NCI-H446 treated with DMSO at 0.1 percent for 48 hours (cell line): ENCODE measurements around the gene PRPF31.
A peak's percentile ranks its signal among the peaks of the same experiment; 100 is the strongest.

ENCODE experiments used
- DNase-seq: peaks from one replicate; lab custom pipeline; 2025; lab: John Stamatoyannopoulos, UW

PRPF31 gene

DNA sequence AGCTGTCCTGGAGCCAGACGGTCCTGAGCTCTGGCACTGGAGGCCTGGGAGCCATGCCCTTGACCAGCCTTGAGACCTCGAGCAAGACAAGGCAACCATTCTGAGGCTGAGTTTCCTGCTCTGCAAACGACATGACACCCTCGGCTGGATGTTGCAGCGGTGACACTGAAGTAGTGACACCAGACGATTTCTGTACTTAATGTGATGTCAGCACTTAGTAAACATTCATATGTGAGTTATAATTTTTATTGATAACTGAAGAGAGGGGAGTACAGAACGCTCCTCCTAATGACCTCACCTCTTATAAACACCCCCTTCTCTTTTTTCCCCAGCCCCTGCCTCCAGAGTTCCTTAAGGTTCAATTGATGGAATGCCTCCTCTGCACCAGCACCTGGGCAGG lies 7.1 kb upstream of the PRPF31 start:
- no peak for DNase-seq

DNA sequence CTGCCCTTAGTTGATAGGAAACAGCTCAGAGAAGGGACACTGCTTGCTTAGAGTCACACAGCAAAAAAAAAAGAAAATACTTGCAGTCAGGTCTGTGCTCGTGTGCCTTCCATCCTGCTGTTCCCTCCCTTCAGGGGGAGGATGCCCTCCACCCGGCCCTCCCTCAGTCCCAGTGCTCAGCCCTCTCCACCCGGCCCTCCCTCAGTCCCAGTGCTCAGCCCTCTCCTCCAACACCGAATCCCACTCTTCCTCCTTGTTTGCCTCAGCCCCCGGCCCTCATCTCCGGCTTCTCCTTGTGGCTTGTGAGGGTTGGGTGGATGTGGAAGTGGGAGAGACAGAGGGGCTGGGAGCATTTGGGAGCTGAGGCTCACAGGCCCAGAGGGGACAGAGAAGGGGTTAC lies 5.9 kb upstream of the PRPF31 start:
- DNase-seq, result no peak

DNA sequence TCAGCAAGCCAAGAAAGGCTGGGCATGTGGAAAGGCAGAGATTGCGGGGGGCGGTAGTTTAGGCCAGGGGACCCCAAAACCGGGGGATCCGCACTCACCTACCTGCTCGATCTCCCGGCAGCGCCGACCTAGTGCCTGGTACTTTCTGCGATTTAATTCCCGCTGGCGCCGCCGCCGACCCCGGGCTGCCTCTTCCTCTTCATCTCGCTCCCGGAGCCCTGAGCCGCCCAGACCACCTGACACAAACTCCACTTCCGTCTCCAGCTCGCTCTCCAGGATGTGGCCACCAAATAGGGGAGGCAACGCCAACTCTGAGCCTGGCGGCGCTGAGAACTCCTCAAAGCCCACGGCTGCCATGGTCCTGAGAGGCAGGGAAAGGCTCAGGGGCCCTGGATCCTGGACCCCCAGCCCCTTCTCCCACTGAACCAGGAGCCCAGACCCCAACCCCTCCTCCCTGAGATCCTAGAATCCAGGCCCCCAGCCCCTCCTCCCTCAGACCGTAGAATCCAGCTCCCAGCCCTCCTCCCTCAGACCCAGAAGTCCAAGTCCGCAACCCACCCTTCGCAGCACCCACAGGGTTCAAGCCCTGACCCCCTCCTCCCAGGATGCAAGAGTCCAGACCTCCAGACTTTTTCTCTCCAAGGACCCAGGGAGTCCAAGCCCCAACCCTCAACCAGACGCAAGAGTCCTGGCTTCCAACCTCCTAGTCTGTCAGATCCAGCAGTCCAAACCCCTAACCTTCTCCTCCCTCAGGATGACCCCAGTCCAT lies 1.0 kb upstream of the PRPF31 start:
- no peak for DNase-seq

DNA sequence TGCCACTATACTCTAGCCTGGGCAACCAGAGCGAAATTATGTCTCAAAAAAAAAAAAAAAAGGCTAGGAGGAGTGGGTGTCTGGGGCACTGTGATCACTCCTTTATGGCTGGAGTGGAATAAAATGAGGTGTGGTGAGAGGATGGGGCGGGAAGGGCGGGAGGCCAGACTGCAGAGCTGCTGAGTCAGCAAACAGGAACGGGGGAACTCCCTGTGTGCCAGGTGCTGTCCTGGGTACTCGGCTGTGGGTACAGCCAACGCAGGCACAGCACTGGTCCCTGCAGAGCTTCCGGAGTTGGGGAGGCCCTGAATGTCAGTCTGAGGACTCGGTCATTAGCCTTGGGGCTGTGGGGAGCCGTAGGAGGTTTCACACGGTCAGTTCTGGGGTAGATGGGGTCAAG lies 5.7 kb downstream of the PRPF31 start:
- DNase-seq, result no peak

DNA sequence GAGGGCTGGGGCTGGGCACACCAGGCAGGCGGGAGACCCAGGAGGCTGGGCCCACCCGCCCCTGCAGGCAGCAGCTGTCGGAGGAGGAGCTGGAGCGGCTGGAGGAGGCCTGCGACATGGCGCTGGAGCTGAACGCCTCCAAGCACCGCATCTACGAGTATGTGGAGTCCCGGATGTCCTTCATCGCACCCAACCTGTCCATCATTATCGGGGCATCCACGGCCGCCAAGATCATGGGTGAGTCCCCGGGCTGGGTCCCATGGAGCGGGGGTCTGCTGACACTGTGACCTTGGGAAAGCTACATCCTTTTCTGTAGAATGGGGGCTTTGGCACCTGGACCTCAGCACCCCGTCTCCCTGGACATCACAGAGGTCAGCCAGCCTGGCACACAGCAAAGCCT lies 8.1 kb downstream of the PRPF31 start:
- DNase-seq, result no peak

DNA sequence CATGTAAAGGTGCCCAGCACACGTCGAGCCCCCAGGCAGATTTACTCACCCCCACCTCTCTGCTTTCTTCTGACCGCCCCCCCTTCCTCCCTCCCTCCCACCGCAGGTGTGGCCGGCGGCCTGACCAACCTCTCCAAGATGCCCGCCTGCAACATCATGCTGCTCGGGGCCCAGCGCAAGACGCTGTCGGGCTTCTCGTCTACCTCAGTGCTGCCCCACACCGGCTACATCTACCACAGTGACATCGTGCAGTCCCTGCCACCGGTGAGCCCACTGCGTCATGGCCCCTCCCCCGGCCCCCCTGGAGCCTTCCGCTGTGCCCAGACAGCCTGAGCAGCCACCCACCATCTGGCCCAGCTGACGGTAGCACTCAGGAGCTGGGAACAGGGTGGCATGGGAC lies 8.8 kb downstream of the PRPF31 start:
- no peak for DNase-seq

DNA sequence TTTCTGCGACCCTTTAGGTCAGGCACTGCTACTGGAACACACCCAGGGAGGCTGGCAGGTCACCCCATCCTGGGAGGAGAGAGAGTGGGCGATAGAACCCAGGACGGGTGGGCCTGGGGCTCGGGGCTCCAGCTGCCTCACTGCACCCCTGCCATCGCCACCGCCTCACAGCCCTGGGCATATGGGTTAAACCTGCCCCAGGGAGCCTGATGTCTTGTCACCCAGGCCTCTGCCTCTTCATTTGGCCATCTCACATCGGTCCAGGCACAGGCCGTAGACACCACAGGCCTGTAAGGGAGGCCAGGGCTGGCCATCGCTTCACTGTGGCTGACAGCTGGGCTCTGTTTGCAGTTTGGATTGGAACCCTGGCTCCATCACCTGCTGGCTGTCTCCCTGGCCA lies 10.2 kb downstream of the PRPF31 start:
- DNase-seq, result no peak

DNA sequence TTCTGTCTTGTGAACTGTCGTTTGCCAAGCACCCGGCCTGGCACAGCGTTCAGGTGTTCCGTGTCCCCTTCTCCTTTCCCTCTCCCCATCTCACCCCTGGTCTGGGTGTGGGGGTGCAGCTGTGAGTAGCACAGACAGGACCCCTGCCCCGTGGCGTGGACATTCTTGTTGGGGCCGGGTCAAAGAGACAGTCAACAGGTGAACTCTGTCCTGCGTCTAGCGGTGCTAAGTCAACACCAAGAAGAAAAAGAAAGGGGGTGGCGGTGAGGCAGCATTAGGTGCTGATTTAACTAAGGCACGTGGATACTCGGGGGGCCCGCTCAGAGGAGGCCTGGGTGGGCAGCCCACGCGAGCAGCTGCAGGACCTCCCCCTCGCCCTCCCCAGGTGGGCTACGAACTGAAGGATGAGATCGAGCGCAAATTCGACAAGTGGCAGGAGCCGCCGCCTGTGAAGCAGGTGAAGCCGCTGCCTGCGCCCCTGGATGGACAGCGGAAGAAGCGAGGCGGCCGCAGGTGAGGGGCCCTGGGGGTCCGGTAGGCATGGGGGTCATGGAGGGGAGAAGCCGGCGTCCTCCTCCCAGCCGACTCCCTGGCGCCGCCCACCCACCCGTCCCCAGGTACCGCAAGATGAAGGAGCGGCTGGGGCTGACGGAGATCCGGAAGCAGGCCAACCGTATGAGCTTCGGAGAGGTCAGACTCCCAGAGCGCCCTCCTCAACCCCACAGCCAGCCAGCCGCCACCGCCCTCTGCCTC lies 12.3 kb downstream of the PRPF31 start:
- no peak for DNase-seq

DNA sequence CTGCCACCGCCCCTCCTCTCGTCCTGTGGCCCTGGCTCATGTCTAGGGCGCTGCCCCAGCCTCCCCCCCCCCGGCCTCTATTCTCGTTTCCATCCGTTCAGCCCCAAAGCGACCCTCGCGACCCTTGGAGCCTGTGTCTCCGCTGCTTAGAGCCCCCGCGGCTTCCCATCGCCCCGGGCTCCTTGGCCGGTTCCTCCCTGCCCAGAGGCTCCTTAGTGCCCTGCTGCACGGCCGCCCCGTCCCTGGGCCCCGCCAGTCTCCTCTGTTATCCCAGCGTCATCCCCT lies 12.8 kb downstream of the PRPF31 start:
- DNase-seq, result no peak

DNA sequence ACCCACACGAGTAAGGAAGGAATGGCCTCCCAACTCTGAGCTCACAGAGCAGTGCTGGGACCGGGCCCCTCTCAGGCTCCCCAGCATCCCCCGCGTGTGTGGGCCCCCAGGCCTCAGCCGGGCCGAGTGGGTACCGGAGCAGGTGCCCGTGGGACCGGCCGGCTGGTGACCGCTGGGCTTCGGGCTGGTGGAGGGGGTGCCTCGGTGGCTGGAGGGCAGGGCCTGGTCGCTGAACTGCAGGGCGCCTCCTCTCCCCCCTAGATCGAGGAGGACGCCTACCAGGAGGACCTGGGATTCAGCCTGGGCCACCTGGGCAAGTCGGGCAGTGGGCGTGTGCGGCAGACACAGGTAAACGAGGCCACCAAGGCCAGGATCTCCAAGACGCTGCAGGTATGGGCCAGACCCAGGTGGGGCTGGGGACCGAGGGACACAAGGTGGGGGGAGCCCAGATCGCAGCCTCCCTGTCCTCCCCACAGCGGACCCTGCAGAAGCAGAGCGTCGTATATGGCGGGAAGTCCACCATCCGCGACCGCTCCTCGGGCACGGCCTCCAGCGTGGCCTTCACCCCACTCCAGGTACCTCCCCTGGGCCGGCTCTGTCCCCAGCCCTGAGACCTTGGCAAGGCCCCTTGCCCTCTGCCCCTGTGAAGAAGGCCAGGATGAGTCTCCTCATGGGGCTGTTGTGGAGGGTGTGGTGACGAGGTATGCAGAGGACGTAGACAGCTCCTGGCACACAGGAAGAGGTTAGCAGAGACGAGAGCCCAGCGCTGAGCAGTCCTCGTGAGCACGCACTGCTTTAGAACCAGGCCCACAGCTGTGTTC lies 13.5 kb downstream of the PRPF31 start:
- no peak for DNase-seq

DNA sequence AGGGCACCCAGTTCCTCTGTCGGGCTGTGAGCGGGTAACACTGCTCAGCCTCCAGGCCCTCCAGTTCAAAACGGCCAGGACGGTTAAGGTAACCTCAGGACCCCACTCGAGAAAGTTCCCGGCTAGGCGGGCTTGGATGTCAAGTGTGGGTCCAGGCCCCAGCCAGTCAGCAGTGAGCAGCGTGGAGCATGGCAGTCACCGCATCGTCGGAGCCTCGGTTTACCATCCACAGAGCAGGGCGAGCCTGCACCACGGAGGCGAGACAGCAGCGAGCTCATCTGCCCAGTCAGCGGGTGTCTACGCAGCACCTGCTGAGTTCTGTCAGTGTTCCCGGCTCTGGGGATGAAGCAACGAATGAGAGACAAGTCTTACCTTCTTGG lies 14.1 kb downstream of the PRPF31 start:
- DNase-seq, result no peak

DNA sequence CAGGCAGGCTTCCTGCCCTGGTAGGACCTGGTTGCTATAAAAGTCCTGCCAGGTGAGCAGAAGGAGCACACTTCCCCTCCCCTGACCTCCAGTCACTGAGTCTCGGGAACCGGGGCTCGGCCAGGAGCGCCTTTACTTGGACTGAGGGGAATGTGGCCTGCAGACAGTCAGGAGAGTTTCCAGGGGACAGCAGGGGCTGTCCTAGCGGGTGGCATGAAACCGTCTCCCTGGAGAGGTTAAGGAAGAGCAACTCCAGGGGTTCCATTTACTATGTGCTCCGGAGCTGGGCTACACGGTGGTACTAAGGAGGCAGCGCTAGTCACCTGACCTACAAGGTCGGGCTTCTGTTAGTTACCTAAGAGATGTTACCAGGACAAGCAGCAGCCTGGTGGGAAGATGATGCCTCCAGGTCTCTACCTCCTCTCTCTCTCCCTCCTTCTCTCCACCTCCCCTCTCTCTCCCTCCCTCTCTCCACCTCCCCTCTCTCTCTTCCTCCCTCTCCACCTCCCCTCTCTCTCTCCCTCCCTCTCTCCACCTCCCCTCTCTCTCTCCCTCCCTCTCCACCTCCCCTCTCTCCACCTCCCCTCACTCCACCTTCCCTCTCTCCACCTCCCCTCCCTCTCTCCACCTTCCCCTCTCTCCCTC lies 17.9 kb downstream of the PRPF31 start:
- no peak for DNase-seq

DNA sequence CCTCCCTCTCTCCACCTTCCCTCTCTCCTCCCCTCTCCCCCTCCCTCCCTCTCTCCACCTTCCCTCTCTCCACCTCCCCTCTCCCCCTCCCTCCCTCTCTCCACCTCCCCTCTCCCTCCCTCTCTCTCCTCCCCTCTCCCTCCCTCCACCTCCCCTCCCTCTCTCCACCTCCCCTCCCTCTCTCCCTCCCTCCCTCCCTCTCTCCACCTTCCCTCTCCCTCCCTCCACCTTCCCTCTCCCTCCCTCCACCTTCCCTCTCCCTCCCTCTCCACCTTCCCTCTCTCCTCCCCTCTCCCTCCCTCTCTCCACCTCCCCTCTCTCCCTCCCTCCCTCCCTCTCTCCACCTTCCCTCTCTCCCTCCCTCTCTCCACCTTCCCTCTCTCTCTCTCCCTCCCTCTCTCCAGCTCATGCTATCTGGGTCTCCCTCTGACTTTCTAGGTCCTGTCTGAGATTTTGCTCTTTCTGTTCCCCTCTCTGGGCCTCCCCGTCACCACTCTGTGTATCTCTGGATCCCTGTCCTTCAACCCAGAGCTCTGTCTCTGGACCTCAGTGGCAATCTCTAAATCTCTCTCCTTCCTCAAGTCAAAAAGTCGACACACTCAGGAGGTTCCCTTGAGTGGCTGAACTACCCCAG lies 18.5 kb downstream of the PRPF31 start:
- DNase-seq, result no peak

DNA sequence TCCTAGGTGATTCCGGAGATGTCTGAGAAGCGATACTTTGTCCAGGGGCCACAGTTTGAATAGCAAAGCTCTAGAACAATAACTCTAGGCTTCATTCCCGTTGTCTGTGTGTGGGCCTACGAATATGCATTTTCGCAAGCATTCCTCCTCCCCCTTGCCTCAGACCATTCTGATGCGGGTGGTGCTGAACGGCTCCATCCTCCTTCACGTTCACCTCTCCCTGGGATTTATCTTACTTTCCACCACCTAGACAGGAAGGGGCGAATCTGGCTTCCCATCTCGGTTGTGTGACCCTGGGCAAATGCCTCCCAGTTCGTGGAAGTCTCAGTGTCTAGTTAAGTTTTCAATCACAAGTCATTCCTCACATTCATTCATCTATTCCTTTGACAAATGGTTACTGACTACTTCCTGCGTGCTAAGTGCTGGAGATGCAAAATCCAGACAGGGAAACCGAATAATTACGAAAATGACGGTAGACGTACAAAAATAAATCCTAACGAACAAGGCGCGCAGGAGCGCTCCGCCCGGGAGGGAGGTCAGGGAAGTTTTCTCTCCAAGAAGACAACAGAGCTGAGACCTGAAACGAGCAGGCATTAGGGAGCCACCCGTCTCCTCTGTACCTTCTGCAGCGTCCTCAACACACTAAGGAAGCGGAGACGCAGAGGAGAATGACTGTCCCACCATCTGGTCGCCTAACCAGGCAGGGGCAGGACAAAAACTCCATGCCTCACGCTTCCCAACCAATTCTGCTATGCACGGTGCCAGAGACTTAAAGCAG lies 20.7 kb downstream of the PRPF31 start:
- no peak for DNase-seq

DNA sequence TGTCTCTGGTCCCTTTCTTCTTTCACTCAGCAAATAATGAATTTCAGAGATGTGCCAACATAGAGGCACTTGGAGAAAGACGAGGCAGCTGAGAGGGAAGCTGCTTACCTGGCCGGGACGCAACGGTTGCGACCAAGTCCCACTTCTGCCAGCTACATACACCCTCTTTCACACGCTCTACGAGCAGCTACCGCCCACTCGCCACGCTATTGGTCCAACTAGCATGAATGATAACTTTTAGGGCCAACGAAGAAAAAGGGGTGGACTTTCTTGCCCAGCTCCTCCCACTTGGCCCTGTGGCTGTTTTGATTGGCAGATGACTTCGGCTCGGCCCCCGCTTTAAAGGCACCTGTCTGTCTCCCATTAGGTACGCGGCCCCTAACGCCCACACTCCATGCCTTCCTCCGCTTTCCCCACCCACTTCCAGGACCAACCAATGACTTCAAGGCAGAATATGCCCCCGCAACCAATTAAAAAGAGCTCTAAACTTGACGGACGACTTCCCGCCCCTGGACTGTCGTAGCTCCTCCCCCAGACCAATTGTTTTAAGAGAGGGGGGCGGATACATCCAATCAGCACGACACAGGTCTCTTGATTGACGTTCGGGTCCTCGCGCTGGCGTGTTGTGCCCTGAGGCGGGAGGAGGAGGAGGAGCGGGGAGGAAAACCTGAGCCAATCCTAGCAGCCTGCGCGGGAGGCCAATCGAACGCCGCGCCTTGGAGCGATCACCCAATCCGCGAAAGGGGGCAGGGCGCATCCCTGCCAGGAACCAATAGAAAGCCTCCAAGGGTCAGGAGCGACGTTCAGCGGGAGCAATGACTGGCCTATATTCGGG lies 21.5 kb downstream of the PRPF31 start:
- peak; percentile 100 for DNase-seq

DNA sequence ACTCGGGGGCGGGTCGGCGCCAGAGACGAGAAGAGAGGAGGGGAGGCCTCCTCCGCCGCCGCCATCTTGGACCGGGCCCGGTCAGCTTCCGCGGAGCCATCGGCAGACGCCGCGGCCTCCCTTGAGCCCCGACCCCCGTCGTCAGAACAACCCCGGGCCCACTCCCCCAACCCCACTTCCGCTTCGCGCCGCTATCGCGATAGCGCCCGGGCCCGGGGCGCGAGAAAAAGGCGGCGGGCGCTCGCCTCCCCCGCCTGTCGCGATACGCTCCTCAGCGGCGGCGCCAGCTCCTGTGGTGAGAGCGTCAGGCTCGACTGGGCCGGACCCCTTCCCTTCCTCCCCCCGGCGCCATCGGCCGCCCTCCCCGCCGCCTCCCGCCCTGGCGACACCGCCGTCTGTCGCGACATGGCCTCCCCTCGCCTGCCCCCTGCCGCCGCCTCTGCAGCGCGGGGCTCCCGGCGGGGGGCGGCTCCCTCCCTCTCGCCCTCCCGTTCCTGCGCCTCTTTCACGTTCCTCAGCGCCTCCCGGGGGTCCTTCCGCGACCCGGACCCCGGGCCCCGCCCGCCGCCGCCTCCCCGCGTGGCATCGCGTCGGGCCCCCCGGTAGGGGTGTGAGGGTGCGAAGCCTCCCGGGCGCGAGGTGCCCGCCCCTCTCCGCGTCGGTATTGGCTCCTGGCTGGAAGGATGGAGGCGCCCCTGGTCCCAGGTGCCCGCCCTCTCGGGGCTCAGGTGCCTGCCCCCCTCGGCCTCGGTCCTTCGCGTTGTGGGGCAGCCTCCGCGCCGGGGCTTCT lies 22.3 kb downstream of the PRPF31 start, which contains the start of gene CNOT3:
Gene CNOT3 (plus strand): TSS at position 64 of the 790 bp plus-strand sequence. CDS start 5,217 bp downstream, outside the sequence.
- DNase-seq, result no peak

DNA sequence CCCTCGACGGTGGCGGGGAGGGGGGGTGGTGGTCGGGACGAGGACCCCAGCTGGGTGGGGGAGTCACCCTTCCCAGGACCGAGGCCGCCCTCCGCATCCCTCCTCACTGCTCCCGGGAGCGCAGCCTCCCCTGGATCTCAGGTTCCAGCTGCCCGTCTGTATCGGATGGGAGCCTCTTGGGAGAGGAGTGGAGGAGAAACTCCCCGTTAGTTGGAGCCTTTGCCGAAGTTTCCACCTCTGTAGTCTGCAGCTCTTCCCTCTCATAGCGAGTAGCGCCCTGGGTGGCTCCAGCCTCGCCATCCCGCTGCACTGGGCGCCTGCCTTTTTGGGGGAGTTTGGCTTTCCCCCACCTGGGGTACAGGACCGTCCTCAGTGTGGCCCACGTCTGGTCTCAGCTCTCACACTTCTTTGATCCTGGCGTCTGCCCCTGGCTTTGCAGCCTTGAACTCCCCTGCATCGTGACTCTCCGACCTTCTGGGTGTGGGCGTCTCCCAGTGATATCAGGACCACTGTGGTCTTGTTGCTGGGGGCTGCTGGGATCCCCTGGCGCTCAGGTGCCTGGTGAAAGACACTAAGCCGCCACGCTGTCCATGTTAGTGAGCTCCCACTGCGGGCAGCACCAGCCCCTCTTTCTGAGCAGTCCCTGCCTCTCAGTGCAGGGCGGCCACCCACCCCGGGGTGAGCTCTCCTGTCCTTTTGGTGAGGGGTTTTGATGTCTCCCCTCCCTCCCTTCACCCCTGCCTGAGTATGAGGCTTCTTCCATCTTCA lies 23.1 kb downstream of the PRPF31 start:
- DNase-seq, result no peak

DNA sequence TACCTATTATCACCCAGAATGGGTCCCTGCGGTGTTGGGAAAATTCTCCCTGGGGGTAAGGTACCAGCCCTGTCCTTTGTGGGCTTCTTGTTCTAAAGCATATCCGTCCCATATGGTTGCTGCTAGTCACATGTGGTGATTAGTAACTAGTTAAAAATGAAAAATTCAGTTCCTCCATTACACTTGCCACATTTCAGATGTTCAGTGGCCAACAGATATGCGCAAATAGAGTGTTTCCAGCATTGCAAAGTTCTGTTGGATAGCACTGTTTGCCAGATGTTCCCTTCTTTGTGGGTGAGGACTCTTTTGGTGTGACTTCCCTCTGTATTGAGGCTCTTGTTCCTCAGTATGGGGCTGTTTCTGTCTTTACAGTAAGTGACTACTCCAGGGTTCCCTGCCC lies 25.8 kb downstream of the PRPF31 start:
- DNase-seq, result no peak
